Measurements from ENCODE around the gene YY1.

DNA sequence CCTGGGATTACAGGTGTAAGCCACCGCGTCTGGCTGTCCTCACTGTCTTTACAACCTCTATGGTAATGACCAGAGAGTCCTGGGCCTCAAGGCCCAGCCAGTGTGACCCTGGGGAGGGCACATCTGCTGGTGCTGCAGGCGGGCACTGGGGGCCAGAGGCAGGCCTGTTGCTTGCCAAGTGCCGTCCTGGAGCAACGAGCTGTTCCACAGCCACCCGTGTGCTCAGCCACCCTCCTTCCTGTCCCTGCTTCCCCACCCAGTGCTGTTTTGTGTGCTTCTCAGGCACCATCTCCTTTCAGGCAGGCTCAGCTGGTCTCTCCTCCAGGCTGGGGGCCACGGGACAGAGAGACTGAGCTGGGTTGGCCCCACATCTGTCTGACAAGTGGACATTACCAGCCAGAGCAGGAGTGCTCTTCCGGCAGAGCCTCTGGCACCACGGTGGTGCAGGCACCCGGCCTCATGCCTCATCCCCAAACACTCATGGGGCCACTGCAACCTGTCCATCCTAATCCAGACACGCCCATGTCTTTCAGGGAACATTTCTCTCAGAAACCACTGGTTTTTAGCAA lies 93.2 kb downstream of the YY1 start:
- TF ChIP-seq, protein P1, sequence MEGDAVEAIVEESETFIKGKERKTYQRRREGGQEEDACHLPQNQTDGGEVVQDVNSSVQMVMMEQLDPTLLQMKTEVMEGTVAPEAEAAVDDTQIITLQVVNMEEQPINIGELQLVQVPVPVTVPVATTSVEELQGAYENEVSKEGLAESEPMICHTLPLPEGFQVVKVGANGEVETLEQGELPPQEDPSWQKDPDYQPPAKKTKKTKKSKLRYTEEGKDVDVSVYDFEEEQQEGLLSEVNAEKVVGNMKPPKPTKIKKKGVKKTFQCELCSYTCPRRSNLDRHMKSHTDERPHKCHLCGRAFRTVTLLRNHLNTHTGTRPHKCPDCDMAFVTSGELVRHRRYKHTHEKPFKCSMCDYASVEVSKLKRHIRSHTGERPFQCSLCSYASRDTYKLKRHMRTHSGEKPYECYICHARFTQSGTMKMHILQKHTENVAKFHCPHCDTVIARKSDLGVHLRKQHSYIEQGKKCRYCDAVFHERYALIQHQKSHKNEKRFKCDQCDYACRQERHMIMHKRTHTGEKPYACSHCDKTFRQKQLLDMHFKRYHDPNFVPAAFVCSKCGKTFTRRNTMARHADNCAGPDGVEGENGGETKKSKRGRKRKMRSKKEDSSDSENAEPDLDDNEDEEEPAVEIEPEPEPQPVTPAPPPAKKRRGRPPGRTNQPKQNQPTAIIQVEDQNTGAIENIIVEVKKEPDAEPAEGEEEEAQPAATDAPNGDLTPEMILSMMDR (IDR thresholded peaks at IDR 0.05; ENCODE audit: borderline replicate concordance, extremely low read depth, low read length, poor library complexity, severe bottlenecking), result no peak
- no peak for TF ChIP-seq EZH2 (IDR thresholded peaks at IDR 0.05; ENCODE audit: borderline replicate concordance, low read depth, low read length, severe bottlenecking)
